OCI-LY3 (cell line): ENCODE data around the gene CMTM4.

Experiments
- H2AFZ ChIP-seq: fragments of 200-600, 300-600 bp; shearing (Covaris generic); 2 replicates; pipeline ENCODE4 v1.6.0; 2014; ENCODE audit warnings: antibody characterized with exemption, low read depth, low read length
- H3K27ac ChIP-seq: fragments of 200-600, 300-600 bp; sonication (generic); 2 replicates; pipeline ENCODE4 v1.5.1; 2014; ENCODE audit warnings: mild to moderate bottlenecking, low read length, moderate library complexity, mixed read lengths
- H3K27me3 ChIP-seq: fragments of 200-600, 300-600 bp; sonication (generic); 2 replicates; pipeline ENCODE4 v1.6.1; 2014; ENCODE audit warnings: low read depth, low read length, mixed read lengths
- H3K36me3 ChIP-seq: fragments of 200-600, 300-600 bp; sonication (generic); replicated peaks from 2 replicates; pipeline ENCODE3; 2014; ENCODE audit warnings: low read depth, low read length, mixed read lengths
- H3K4me1 ChIP-seq: fragments of 300-600, 200-600 bp; sonication (generic); 2 replicates; pipeline ENCODE4 v1.6.1; 2014; ENCODE audit warnings: low read length, mixed read lengths
- H3K4me2 ChIP-seq: fragments of 200-600, 300-600 bp; sonication (generic); 2 replicates; pipeline ENCODE4 v1.6.1; 2014; ENCODE audit warnings: low read length, mixed read lengths
- H3K4me3 ChIP-seq: fragments of 300-600, 200-600 bp; sonication (generic); 2 replicates; pipeline ENCODE4 v1.5.1; 2014; ENCODE audit warnings: antibody characterized with exemption, mild to moderate bottlenecking, low read length, moderate library complexity
- H3K79me2 ChIP-seq: fragments of 300-600, 200-600 bp; shearing (Covaris generic); 2 replicates; pipeline ENCODE4 v1.6.1; 2014; ENCODE audit warnings: mild to moderate bottlenecking, low read length, mixed read lengths
- H3K9ac ChIP-seq: fragments of 300-600, 200-600 bp; shearing (Covaris generic); 2 replicates; pipeline ENCODE4 v1.6.0; 2014; ENCODE audit warnings: mild to moderate bottlenecking, low read length, moderate library complexity
- H3K9me3 ChIP-seq: fragments of 200-600, 300-600 bp; shearing (Covaris generic); 2 replicates; pipeline ENCODE4 v1.6.1; 2014; ENCODE audit warnings: low read length, mixed read lengths; ENCODE audit not compliant: insufficient read depth
- H4K20me1 ChIP-seq: fragments of 200-600, 300-600 bp; sonication (generic); 2 replicates; pipeline ENCODE4 v1.6.1; 2016; ENCODE audit warnings: low read length, mixed read lengths; ENCODE audit not compliant: insufficient read depth
- EZH2phosphoT487 ChIP-seq: fragments of 200-600 bp; shearing (Covaris generic); IDR thresholded peaks from 2 replicates; pipeline ENCODE4 v1.6.1; 2018; ENCODE audit warnings: antibody characterized with exemption, mixed run types, low read depth
- TF ChIP-seq, protein P1 (sequence below): fragments of 200-600, 300-600 bp; sonication (generic); IDR thresholded peaks from 2 replicates; pipeline ENCODE4 v1.5.1; 2014; ENCODE audit warnings: antibody characterized with exemption, low read length, low read depth

Gene CMTM4

DNA sequence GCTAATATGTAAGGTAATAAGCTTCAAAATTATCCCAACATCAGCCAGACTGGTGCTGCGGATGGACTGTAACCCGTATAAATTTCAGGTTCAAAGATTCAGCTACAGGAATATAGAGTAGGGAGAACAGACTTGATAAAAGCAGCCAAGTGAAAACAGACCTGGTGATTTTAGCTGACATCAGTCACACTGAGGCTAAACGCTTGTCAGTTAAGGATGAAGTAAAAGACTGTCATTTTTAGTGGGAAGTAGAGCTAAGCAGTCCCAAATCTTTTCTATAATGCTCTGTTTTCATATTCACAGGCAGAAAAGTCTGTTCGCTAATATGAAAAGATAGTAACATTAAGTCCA is 35.4 kb downstream of the CMTM4 start:
- Histone ChIP-seq H3K36me3 (no peaks in the 10 kb centered on the region), H3K9me3 (no peaks in the 10 kb centered on the region), H4K20me1 (no peaks in the 10 kb centered on the region), H3K79me2 (no peaks in the 10 kb centered on the region), H3K4me3 (no peak overlapping the region), H3K4me1 (peaks cover 3% of the 10 kb centered on the region; the same call in 1 of the 2 replicates), H2AFZ (no peak overlapping the region), H3K4me2 (no peak overlapping the region), H3K27ac (no peak overlapping the region), H3K27me3 (no peaks in the 10 kb centered on the region; the same call in 1 of the 2 replicates), H3K9ac (no peak overlapping the region)
- TF ChIP-seq, protein P1, sequence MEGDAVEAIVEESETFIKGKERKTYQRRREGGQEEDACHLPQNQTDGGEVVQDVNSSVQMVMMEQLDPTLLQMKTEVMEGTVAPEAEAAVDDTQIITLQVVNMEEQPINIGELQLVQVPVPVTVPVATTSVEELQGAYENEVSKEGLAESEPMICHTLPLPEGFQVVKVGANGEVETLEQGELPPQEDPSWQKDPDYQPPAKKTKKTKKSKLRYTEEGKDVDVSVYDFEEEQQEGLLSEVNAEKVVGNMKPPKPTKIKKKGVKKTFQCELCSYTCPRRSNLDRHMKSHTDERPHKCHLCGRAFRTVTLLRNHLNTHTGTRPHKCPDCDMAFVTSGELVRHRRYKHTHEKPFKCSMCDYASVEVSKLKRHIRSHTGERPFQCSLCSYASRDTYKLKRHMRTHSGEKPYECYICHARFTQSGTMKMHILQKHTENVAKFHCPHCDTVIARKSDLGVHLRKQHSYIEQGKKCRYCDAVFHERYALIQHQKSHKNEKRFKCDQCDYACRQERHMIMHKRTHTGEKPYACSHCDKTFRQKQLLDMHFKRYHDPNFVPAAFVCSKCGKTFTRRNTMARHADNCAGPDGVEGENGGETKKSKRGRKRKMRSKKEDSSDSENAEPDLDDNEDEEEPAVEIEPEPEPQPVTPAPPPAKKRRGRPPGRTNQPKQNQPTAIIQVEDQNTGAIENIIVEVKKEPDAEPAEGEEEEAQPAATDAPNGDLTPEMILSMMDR, result no peak
- TF ChIP-seq EZH2phosphoT487, result no peak

DNA sequence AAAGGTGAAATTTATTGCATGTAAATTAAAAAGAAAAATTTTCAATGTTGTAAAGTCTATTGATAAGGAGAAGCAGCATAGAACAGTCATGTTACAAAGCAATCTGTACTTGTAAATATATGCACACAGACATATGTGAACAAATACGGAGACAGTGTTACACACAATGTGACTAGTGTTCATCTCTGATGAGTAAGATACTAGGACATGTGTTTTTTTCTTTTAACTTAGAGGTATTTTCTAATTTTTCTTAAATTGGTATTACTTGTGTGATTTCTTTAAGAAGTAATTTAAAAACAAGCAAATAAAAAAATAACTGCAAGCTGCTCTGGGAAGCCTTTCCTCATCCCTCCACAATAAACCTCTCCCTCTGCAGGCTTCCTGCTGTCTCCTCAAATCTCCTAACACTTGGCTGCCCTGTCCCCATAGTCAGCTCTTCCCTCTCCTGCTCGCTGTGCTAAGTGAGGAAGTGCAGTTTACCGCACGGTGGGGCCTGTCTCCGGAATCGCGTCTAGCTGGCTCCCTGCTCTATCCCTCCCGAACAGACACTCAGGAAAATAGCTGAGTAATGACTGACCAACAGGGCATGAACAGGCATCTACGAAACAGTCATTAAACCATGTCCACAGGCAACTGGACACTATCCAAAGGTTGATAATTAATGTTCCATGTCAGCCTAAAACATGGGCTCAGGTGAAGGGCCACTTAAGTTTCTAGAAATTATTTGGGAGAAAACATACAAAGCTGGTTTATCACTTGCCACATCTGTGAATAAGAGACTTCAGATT is 35.9 kb downstream of the CMTM4 start:
- Histone ChIP-seq H4K20me1 (no peaks in the 10 kb centered on the region), H3K27me3 (no peaks in the 10 kb centered on the region; the same call in 1 of the 2 replicates), H3K4me3 (no peak overlapping the region), H3K4me2 (no peak overlapping the region), H3K27ac (no peak overlapping the region), H3K36me3 (no peaks in the 10 kb centered on the region), H3K79me2 (no peaks in the 10 kb centered on the region), H2AFZ (no peak overlapping the region), H3K9ac (no peak overlapping the region), H3K9me3 (no peaks in the 10 kb centered on the region), H3K4me1 (peaks cover 3% of the 10 kb centered on the region; the same call in 1 of the 2 replicates)
- no peak for TF ChIP-seq EZH2phosphoT487
- TF ChIP-seq, protein P1, result no peak

DNA sequence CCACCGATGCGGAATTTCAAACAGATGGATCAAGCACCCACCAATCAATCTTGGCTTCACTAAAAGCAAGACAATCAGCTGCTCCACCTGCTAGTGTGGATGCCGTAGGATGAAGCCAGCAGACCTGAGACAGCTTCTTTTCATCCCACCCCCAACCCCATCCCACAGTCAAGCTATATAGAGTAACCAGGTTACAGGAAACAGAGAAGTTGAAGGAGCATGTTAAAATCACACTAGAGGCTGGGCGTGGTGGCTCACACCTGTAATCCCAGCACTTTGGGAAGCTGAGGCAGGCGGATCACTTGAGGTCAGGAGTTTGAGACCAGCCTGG is 37.7 kb downstream of the CMTM4 start:
- no peak for TF ChIP-seq EZH2phosphoT487
- TF ChIP-seq, protein P1, result no peak
- Histone ChIP-seq H3K36me3 (no peaks in the 10 kb centered on the region), H3K9ac (no peak overlapping the region), H3K9me3 (no peaks in the 10 kb centered on the region), H3K4me1 (peaks cover 3% of the 10 kb centered on the region; the same call in 1 of the 2 replicates), H3K4me3 (no peak overlapping the region), H3K27ac (no peak overlapping the region), H2AFZ (no peak overlapping the region), H3K27me3 (no peaks in the 10 kb centered on the region; the same call in 1 of the 2 replicates), H3K4me2 (no peak overlapping the region), H3K79me2 (no peaks in the 10 kb centered on the region), H4K20me1 (no peaks in the 10 kb centered on the region)

DNA sequence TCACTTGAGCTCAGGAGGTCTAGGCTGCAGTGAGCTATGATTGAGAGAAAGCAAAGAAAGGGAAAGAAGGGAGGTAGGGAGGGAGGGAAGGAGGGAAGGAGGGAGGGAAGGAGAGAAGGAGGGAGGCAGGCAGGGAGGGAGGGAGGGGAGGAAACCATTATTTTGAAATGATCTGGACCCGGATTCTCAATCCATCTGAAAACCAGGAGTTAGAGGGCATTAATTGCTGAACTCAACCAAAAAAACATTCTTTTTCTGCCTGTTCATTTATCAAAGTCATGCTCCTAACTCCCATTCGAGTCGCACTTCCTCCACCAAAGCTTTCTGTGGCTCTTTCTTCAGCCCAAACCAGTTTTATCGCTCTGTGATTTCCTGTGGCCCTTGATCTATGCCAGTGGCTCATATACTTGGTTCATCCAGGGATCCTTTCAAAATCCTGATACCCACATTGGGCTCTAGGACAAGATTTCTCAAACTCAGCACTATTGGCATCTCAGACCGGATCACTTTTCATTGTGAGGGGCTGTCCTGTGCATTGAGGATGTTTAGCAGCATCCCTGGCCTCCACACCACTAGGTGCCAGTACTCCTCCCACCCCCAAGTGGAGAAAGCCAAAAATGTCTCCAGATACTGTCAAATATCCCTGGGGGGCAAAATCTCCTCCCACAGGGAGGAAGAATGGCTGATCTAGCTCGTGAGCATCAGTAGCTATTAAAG is 38.2 kb downstream of the CMTM4 start:
- no peaks in the 10 kb centered on the region for H3K79me2 ChIP-seq
- no peak overlapping the region for H3K27ac ChIP-seq
- no peak overlapping the region for H2AFZ ChIP-seq
- H3K27me3 ChIP-seq, result no peaks in the 10 kb centered on the region; the same call in 1 of the 2 replicates
- H3K36me3 ChIP-seq, result no peaks in the 10 kb centered on the region
- H3K4me3 ChIP-seq, result no peak overlapping the region
- no peak overlapping the region for H3K4me2 ChIP-seq
- no peak overlapping the region for H3K9ac ChIP-seq
- TF ChIP-seq EZH2phosphoT487, result no peak
- TF ChIP-seq, protein P1, result no peak
- H3K9me3 ChIP-seq, result no peaks in the 10 kb centered on the region
- no peaks in the 10 kb centered on the region for H4K20me1 ChIP-seq
- H3K4me1 ChIP-seq, result peaks cover 3% of the 10 kb centered on the region; the same call in 1 of the 2 replicates
